T-helper 2 cell treated with Interferon-gamma antibody and Interleukin-4, amounts not matched to agents 5 μg/mL and 100 μg/mL, for 36 hours (primary cell): ENCODE data around the gene ATP8B4.

Source experiments
- DNase-seq: peaks from one replicate; pipeline ENCODE4 v3.0.0; 2021; ENCODE audit warnings: low spot score
- H3K27ac Mint-ChIP-seq: one replicate; pipeline ENCODE4 v1.8.0; 2021; ENCODE audit warnings: mild to moderate bottlenecking, mixed read lengths
- H3K27me3 Mint-ChIP-seq: one replicate; pipeline ENCODE4 v1.8.0; 2021; ENCODE audit warnings: low read depth, mixed read lengths
- H3K36me3 Mint-ChIP-seq: one replicate; pipeline ENCODE4 v1.8.0; 2021; ENCODE audit warnings: low read depth, mixed read lengths
- H3K4me1 Mint-ChIP-seq: one replicate; pipeline ENCODE4 v1.8.0; 2021; ENCODE audit warnings: low read depth, mixed read lengths
- H3K4me3 Mint-ChIP-seq: one replicate; pipeline ENCODE4 v1.8.0; 2022; ENCODE audit warnings: mild to moderate bottlenecking, moderate library complexity, mixed read lengths
- H3K9me3 Mint-ChIP-seq: one replicate; pipeline ENCODE4 v1.8.0; 2021; ENCODE audit warnings: mixed read lengths

Gene ATP8B4

DNA sequence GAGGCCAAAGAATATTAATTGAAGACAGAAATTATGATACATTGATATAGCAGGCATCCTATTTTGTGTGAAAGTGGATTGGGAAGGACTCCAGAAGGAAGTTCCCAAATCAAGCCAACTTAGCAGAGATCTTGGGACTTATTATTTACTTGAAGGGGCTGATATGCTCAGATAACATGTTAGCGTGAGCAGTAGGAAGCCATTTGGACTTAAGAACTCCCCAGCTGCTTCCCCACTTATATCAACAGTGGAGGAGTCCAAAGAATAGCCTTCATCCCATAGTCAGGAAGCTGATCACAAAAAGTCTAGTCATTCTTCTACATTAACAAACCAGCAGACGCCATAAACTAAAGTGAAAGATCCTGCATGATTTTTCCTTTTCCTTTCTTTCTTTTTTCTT is 200.0 kb downstream of the ATP8B4 start:
- Mint-ChIP-seq H3K4me1 (peaks cover 1% of the 10 kb centered on the region), H3K27me3 (no peaks in the 10 kb centered on the region), H3K4me3 (no peak overlapping the region), H3K27ac (no peak overlapping the region), H3K9me3 (no peaks in the 10 kb centered on the region), H3K36me3 (peaks cover 28% of the 10 kb centered on the region)
- DNase-seq: no peak

DNA sequence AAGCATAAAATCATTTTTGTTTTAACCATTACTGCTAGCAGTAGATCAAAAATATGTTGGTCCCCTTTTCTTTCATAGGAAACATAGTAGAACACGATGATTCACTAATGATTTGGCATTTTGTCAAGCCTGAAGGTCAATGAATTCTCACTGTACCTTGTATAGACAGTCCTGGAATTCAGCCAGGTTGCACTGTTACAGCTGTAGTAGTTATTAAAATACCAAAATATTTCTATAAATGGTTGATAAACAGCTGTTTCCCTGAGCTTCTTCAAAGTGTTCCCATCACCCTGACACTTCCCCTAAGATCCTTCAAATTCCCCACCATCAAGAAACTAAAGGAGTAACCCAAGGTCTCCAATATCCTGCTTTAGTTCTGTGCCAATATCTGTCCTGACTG is 200.9 kb downstream of the ATP8B4 start:
- DNase-seq: no peak
- Mint-ChIP-seq H3K27me3 (no peaks in the 10 kb centered on the region), H3K4me3 (no peak overlapping the region), H3K9me3 (no peaks in the 10 kb centered on the region), H3K36me3 (peaks cover 33% of the 10 kb centered on the region), H3K27ac (no peak overlapping the region), H3K4me1 (peaks cover 1% of the 10 kb centered on the region)

- Mint-ChIP-seq H3K4me1 (peaks cover 1% of the 10 kb centered on the region), H3K27me3 (no peaks in the 10 kb centered on the region), H3K9me3 (peaks cover 5% of the 10 kb centered on the region), H3K36me3 (peaks cover 39% of the 10 kb centered on the region), H3K4me3 (no peak overlapping the region), H3K27ac (peak overlapping the region; percentile 33)
- no peak for DNase-seq
Observed at GRCh38 chr15:49916998-49917397, 202.0 kb downstream of the ATP8B4 start.

DNA sequence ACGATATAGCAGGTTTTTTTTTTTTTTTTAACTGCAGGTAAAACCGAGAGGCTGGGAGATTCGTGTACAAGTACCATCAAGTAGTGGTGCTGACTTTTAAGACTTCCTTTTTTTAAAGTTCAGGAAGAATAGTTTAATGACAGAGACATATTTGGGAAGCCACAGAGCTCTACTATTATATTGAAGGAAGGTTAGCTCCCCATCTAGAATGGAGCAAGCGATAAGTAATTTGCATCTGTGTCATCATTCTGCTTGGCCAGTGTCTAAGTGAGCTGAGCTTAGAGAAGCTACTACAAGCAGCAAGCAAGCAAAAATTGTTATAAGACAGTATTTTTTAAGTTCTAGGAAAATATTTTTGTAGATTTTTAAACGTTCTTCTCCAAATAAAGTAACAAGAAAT is 203.2 kb downstream of the ATP8B4 start:
- peaks cover 43% of the 10 kb centered on the region for H3K36me3 Mint-ChIP-seq

DNA sequence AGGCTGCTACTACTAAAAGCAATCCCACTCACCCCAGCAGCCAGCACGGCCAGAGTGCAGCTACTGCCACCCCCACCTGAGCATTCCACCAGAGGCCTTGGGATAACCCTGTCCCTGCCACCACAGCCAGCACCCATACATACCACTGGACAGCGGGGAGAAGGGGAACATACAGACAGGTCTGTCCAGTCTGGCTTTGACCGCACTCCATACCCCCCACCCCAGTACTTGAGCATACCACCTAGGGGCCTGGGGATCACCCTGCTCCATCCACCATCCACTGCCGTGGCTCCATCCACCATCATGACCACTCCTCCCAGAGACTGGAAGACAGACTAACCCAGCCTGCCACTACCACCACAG is 210.1 kb downstream of the ATP8B4 start:
- H3K36me3 Mint-ChIP-seq: peaks cover 45% of the 10 kb centered on the region
- no peak for DNase-seq

More for the DNA sequence above, 203.2 kb downstream of the ATP8B4 start:
- no peak overlapping the region for H3K27ac Mint-ChIP-seq
- DNase-seq: no peak
- no peak overlapping the region for H3K4me3 Mint-ChIP-seq
- no peaks in the 10 kb centered on the region for H3K27me3 Mint-ChIP-seq
- peaks cover 1% of the 10 kb centered on the region for H3K4me1 Mint-ChIP-seq
- H3K9me3 Mint-ChIP-seq: peaks cover 17% of the 10 kb centered on the region

GRCh38 chr15:49908236-49908932 is 210.6 kb downstream of the ATP8B4 start:
- no peaks in the 10 kb centered on the region for H3K27me3 Mint-ChIP-seq
- H3K9me3 Mint-ChIP-seq: peaks cover 31% of the 10 kb centered on the region
- no peak for DNase-seq
- H3K36me3 Mint-ChIP-seq: peaks cover 43% of the 10 kb centered on the region
- H3K4me1 Mint-ChIP-seq: no peaks in the 10 kb centered on the region
- H3K27ac Mint-ChIP-seq: no peak overlapping the region
- no peak overlapping the region for H3K4me3 Mint-ChIP-seq

More for the DNA sequence above, 210.1 kb downstream of the ATP8B4 start:
- peaks cover 31% of the 10 kb centered on the region for H3K9me3 Mint-ChIP-seq
- no peaks in the 10 kb centered on the region for H3K27me3 Mint-ChIP-seq
- H3K4me1 Mint-ChIP-seq: no peaks in the 10 kb centered on the region
- H3K27ac Mint-ChIP-seq: no peak overlapping the region
- no peak overlapping the region for H3K4me3 Mint-ChIP-seq

DNA sequence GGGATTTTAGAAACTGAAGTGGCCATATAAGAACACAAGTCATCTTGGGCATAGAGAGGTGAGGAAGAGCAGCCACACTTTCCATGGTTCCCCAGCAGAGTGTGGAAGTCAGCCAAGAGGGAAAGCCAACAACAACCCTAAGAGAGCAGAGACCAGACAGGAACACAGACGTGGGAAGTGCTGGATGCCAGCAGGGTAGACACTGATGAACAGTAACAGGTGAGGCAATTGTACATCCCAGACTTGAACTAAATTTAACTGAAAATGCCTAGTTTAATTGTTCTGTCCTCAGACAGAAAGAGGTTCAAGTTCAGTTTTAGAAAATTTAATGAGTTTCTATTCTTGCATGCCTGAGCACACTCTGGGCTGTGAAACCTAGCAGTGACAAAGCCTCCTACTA is 212.1 kb downstream of the ATP8B4 start:
- no peak for DNase-seq
- no peak overlapping the region for H3K27ac Mint-ChIP-seq

GRCh38 chr15:49905221-49905620 is 213.8 kb downstream of the ATP8B4 start:
- peaks cover 21% of the 10 kb centered on the region for H3K36me3 Mint-ChIP-seq
- DNase-seq: no peak
- H3K27ac Mint-ChIP-seq: no peak overlapping the region
- H3K4me1 Mint-ChIP-seq: peaks cover 2% of the 10 kb centered on the region
- H3K4me3 Mint-ChIP-seq: no peak overlapping the region
- H3K9me3 Mint-ChIP-seq: peaks cover 8% of the 10 kb centered on the region
- no peaks in the 10 kb centered on the region for H3K27me3 Mint-ChIP-seq

More for the DNA sequence above, 212.1 kb downstream of the ATP8B4 start:
- Mint-ChIP-seq H3K9me3 (peaks cover 25% of the 10 kb centered on the region), H3K36me3 (peaks cover 31% of the 10 kb centered on the region), H3K4me1 (peaks cover 2% of the 10 kb centered on the region), H3K4me3 (no peak overlapping the region), H3K27me3 (no peaks in the 10 kb centered on the region)

DNA sequence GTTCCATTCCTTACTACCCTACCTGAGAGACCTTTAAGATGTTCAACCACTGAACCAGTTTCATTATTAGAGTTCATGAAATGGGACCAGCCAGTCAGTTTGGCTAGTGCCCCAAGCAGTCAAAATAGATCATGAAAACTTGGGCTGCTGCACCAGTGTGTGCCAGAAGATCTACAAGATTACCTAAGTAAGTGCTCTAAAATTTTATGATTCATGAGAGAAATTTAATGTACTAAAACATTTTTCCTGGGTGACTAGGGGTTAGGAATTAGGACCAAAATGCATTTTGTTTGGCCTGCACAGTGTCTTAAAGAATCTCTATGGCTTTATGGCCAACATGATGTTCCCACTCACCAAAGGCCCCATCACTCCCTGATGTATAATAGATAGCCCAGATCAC is 214.7 kb downstream of the ATP8B4 start:
- no peaks in the 10 kb centered on the region for H3K27me3 Mint-ChIP-seq
- no peak overlapping the region for H3K27ac Mint-ChIP-seq
- peaks cover 14% of the 10 kb centered on the region for H3K36me3 Mint-ChIP-seq
- no peaks in the 10 kb centered on the region for H3K9me3 Mint-ChIP-seq
- H3K4me3 Mint-ChIP-seq: no peak overlapping the region
- H3K4me1 Mint-ChIP-seq: peaks cover 2% of the 10 kb centered on the region
- DNase-seq: no peak

DNA sequence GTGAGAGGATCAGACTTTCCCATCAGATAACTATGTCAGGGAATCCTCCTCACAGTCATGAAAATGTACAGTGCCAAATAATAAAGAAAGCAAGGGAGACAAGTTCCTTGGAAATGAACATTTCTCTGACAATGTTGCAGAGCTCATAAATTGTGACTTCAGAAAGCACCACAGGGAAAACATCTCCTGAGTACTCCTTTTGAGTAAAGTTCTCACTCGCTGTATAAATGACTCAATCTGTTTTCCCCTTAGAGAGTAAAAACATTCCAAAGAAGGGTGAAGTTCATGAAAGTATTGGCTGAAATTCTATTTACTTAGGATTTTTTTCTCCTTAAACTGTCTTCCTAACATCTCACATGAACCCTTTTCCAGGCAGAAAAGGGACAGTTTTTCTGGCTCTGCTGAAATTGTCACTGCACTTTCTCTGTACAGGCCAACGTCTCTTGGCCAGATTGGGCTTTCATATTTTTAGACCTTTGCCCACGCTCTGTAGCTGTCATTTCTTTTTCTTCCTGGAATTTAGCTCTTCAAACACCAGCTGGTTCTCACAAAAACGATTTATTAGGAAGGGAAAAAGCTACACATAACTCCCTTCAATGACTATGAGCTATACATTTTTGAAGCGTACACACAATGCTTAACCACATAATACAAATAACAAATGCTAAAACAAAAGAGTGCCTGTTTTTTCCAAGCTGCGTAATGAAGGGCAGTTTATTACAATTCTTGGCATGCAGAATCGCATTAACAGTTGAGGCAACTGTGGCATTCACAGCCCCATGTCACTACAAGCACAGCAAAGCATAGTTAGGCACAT is 216.1 kb downstream of the ATP8B4 start:
- H3K27ac Mint-ChIP-seq: no peak overlapping the region
- peaks cover 6% of the 10 kb centered on the region for H3K4me1 Mint-ChIP-seq
- no peak overlapping the region for H3K4me3 Mint-ChIP-seq
- peaks cover 14% of the 10 kb centered on the region for H3K36me3 Mint-ChIP-seq
- DNase-seq: no peak
- no peaks in the 10 kb centered on the region for H3K27me3 Mint-ChIP-seq
- no peaks in the 10 kb centered on the region for H3K9me3 Mint-ChIP-seq

DNA sequence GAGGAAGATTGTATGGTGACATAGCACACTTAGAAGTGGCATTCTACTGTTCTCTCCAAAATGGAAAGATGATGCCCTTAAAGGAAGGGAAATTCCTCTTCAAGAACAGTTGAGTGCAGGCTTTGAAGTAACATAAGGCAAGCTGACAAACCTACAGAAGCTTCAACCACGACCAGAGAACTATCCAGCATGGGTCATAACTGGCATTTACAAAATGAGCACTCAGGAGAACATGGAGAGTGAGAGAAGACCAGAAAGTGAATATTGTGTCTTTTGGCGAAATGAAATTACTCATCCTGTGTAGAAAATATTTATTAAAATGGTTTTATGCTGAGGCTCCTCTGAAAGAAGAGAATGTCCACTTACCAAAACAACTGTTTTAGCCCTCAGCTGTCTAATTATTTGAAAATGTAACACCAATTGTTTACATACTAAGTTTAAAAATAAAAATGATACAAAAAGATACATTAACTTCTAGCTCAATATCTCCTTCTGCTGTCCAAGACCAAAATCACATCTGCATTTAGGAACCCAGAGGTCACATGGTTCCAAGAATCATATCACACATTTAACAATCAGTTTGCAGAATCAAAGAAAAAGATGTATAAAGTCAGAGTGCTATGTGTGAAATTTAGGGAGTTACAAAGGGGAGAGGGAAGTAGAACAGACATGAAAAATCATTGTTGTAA is 216.9 kb downstream of the ATP8B4 start:
- H3K9me3 Mint-ChIP-seq: no peaks in the 10 kb centered on the region
- peaks cover 15% of the 10 kb centered on the region for H3K36me3 Mint-ChIP-seq
- H3K27ac Mint-ChIP-seq: no peak overlapping the region
- H3K4me3 Mint-ChIP-seq: no peak overlapping the region
- no peaks in the 10 kb centered on the region for H3K27me3 Mint-ChIP-seq
- H3K4me1 Mint-ChIP-seq: peaks cover 6% of the 10 kb centered on the region
- DNase-seq: no peak

DNA sequence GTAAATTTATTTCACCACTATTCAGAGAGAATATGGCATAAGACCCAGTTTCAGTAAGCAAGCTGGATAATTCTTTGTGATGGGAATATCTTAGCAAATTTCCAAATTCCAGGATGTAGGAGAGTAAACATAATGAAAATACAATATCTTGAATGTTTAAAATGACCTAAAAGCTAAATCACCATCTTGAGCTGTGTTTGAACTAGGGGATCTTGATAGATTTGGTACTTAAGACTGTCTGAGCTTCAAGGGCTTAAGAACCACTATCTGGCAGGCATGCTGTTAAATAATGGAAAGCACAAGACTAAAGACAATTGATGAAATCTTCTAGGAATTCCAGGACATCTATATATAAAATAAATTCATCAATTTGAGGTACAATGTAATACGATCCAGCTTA is 217.7 kb downstream of the ATP8B4 start:
- no peak overlapping the region for H3K27ac Mint-ChIP-seq
- DNase-seq: no peak
- H3K36me3 Mint-ChIP-seq: peaks cover 10% of the 10 kb centered on the region
- H3K27me3 Mint-ChIP-seq: no peaks in the 10 kb centered on the region
- H3K4me1 Mint-ChIP-seq: peaks cover 6% of the 10 kb centered on the region
- H3K4me3 Mint-ChIP-seq: no peak overlapping the region
- no peaks in the 10 kb centered on the region for H3K9me3 Mint-ChIP-seq

DNA sequence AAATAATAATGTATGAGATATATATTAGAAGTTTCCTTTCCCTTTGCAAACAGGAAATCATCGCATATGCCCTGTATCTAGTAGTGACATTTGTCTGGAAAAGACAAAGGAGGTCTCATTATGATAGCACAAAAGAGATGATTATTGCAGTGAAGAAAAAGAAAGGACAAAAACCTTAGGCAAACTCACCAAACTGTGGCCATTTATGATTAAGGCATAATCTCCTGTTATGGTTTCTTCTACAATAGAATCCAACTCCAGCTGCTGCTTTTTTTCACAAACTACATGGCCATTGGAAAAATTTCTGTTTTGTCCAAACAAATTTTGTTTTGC is 218.2 kb downstream of the ATP8B4 start:
- H3K4me1 Mint-ChIP-seq: peaks cover 6% of the 10 kb centered on the region
- H3K36me3 Mint-ChIP-seq: peaks cover 13% of the 10 kb centered on the region
- no peaks in the 10 kb centered on the region for H3K9me3 Mint-ChIP-seq
- DNase-seq: no peak
- no peak overlapping the region for H3K4me3 Mint-ChIP-seq
- H3K27me3 Mint-ChIP-seq: no peaks in the 10 kb centered on the region
- no peak overlapping the region for H3K27ac Mint-ChIP-seq
